DND-41 (cell line): ENCODE data around the gene POLRMT.

ENCODE experiments used
- ATAC-seq: fragments of 200-7000 bp; cut with Tn5 transposase; 3 replicates; pipeline ENCODE4 v1.9.1; 2021; ENCODE audit warnings: low read depth; ENCODE audit not compliant: insufficient read depth
- DNase-seq: peaks from one replicate; pipeline ENCODE4 v3.0.0-alpha.2; 2020
- H2AFZ ChIP-seq: 2 replicates; pipeline ENCODE4 v1.6.0; 2012; ENCODE audit warnings: low read depth, low read length
- H3K27ac ChIP-seq: 2 replicates; pipeline ENCODE4 v1.5.1; 2012; ENCODE audit warnings: low read length, inconsistent platforms
- H3K27me3 ChIP-seq: fragments of 200-600 bp; sonication (generic); 2 replicates; pipeline ENCODE4 v1.6.0; 2012; ENCODE audit warnings: low read length, mild to moderate bottlenecking, inconsistent platforms; ENCODE audit not compliant: insufficient read depth, poor library complexity
- H3K36me3 ChIP-seq: 2 replicates; pipeline ENCODE4 v1.5.1; 2012; ENCODE audit warnings: low read length, inconsistent platforms; ENCODE audit not compliant: insufficient read depth
- H3K4me1 ChIP-seq: 2 replicates; pipeline ENCODE4 v1.5.1; 2012; ENCODE audit warnings: mild to moderate bottlenecking, low read length; ENCODE audit not compliant: insufficient read depth
- H3K4me2 ChIP-seq: 2 replicates; pipeline ENCODE4 v1.6.0; 2012; ENCODE audit warnings: mild to moderate bottlenecking, moderate library complexity, low read length, inconsistent platforms; ENCODE audit not compliant: insufficient read depth
- H3K4me3 ChIP-seq, 2 experiments: fragments of 200-600 bp in 1 of 2; shearing (Covaris generic) in 1 of 2; 2 replicates each; pipeline ENCODE4 v1.5.1; 2012 to 2016; ENCODE audit warnings: inconsistent platforms in 2 of 2, low read length in 2 of 2, mild to moderate bottlenecking in 2 of 2, low read depth in 1 of 2, moderate library complexity in 1 of 2
- H3K79me2 ChIP-seq: 2 replicates; pipeline ENCODE4 v1.6.0; 2012; ENCODE audit warnings: low read length, inconsistent platforms; ENCODE audit not compliant: insufficient read depth
- H3K9ac ChIP-seq: 2 replicates; pipeline ENCODE4 v1.6.0; 2012; ENCODE audit warnings: low read depth, mild to moderate bottlenecking, inconsistent platforms, low read length, moderate library complexity
- H3K9me3 ChIP-seq: 2 replicates; pipeline ENCODE4 v1.5.1; 2012; ENCODE audit warnings: low read length, moderate library complexity, mild to moderate bottlenecking, inconsistent platforms; ENCODE audit not compliant: insufficient read depth, severe bottlenecking
- H4K20me1 ChIP-seq: 2 replicates; pipeline ENCODE4 v1.6.0; 2012; ENCODE audit warnings: low read length; ENCODE audit not compliant: insufficient read depth
- EZH2 ChIP-seq: IDR thresholded peaks from 3 replicates; pipeline ENCODE4 v1.6.1; 2012; ENCODE audit warnings: borderline replicate concordance, low read depth, mild to moderate bottlenecking, moderate library complexity, low read length, inconsistent platforms; ENCODE audit not compliant: severe bottlenecking
- TF ChIP-seq, protein P1 (sequence below): IDR thresholded peaks from 2 replicates; pipeline ENCODE4 v1.5.1; 2012; ENCODE audit warnings: borderline replicate concordance, low read length, moderate library complexity, mild to moderate bottlenecking; ENCODE audit not compliant: poor library complexity, severe bottlenecking; ENCODE audit errors: extremely low read depth

The POLRMT gene

DNA sequence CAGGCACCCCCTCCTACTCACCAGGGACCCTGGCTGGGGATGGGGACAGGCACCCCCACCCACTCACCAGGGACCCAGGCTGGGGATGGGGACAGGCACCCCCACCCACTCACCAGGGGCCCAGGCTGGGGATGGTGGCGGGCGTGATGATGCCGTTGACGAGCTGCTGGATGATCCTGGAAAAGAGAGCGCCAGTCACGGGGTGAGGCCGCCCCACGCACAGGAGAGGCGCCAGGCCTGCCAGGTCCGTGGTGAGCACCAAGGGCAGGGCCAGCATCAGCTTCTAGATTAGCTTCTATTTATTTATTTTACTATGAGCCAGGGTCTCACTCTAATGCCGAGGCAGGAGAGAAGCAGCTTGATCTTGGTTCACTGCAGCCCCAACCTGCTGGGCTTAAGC is 16.8 kb upstream of the POLRMT start:
- no peak for ATAC-seq
- TF ChIP-seq EZH2 = no peak
- TF ChIP-seq, protein P1, sequence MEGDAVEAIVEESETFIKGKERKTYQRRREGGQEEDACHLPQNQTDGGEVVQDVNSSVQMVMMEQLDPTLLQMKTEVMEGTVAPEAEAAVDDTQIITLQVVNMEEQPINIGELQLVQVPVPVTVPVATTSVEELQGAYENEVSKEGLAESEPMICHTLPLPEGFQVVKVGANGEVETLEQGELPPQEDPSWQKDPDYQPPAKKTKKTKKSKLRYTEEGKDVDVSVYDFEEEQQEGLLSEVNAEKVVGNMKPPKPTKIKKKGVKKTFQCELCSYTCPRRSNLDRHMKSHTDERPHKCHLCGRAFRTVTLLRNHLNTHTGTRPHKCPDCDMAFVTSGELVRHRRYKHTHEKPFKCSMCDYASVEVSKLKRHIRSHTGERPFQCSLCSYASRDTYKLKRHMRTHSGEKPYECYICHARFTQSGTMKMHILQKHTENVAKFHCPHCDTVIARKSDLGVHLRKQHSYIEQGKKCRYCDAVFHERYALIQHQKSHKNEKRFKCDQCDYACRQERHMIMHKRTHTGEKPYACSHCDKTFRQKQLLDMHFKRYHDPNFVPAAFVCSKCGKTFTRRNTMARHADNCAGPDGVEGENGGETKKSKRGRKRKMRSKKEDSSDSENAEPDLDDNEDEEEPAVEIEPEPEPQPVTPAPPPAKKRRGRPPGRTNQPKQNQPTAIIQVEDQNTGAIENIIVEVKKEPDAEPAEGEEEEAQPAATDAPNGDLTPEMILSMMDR = no peak
- peaks cover 86% of the 10 kb centered on the region for H3K36me3 ChIP-seq

DNA sequence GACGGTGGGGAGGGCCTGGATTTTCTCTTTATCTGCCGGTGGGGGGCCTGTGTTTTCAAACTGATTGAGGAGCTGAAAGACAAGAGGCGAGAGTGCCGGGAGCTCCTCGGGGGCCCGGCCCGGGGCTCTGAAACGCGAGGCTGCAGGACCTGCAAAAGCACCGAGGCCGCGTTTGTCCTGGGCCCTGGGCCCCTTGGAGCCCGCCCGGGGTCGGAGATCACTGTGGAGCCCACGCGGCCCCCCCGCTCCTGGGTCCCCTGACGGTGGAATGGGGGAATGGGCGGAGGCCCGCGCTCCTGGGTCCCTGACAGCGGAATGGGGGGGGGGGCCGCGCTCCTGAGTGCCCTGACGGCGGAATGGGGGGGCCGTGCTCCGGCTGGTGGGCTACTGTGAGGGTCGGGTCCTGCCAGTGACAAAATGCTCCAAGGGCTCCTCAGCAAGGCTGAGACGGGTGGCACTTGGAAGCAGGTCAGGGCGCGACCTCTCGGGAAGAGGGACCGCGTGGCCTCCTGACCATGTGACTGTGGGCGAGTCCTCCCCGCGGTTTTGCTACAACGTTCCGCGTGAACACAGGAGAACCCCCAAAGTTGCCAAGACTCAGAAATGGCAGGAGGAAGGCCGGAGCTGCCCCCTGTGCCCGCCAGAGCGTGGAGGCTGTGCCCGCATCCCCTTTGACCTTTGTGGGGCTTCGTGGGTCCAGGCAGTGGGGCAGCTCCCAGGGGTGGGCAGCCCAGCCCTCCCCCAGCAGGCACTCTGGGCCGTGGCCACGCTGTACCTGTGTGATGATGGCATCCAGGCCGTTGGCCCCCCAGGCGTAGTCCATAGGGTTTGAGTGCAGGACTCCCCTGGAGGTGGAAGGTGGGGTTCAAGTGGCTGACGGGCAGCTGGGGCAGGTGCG is 15.8 kb upstream of the POLRMT start:
- Histone ChIP-seq H2AFZ (no peak overlapping the region), H4K20me1 (peaks cover 59% of the 10 kb centered on the region), H3K4me3 (no peak overlapping the region), H3K27me3 (no peaks in the 10 kb centered on the region), H3K9me3 (no peaks in the 10 kb centered on the region), H3K9ac (no peak overlapping the region), H3K4me2 (no peak overlapping the region), H3K79me2 (peaks cover 34% of the 10 kb centered on the region), H3K36me3 (peaks cover 84% of the 10 kb centered on the region), H3K27ac (no peak overlapping the region), H3K4me1 (no peaks in the 10 kb centered on the region)
- no peak for TF ChIP-seq EZH2
- TF ChIP-seq, protein P1 = no peak
- ATAC-seq (no peak), DNase-seq (no peak)

More for the DNA sequence above, 16.8 kb upstream of the POLRMT start:
- Histone ChIP-seq H3K9ac (no peak overlapping the region), H3K27ac (no peak overlapping the region), H3K27me3 (no peaks in the 10 kb centered on the region), H3K4me3 (no peak overlapping the region), H3K79me2 (peaks cover 43% of the 10 kb centered on the region), H3K9me3 (no peaks in the 10 kb centered on the region), H2AFZ (no peak overlapping the region), H3K4me2 (no peak overlapping the region), H3K4me1 (no peaks in the 10 kb centered on the region), H4K20me1 (peaks cover 66% of the 10 kb centered on the region)
- DNase-seq = no peak

- Histone ChIP-seq H3K27ac (no peak overlapping the region), H3K4me2 (no peak overlapping the region), H4K20me1 (peaks cover 51% of the 10 kb centered on the region), H3K79me2 (peaks cover 26% of the 10 kb centered on the region), H3K27me3 (no peaks in the 10 kb centered on the region), H3K4me1 (no peaks in the 10 kb centered on the region), H3K9ac (no peak overlapping the region), H3K4me3 (no peak overlapping the region), H3K36me3 (peaks cover 76% of the 10 kb centered on the region), H3K9me3 (no peaks in the 10 kb centered on the region), H2AFZ (no peak overlapping the region)
- TF ChIP-seq EZH2 = no peak
- TF ChIP-seq, protein P1 = no peak
- no peak for ATAC-seq
- no peak for DNase-seq
These were observed 15.0 kb upstream of the POLRMT start for GRCh38 chr19:648305-648704.
